ENCODE results near the gene UGT1A6.

The UGT1A6 gene

DNA sequence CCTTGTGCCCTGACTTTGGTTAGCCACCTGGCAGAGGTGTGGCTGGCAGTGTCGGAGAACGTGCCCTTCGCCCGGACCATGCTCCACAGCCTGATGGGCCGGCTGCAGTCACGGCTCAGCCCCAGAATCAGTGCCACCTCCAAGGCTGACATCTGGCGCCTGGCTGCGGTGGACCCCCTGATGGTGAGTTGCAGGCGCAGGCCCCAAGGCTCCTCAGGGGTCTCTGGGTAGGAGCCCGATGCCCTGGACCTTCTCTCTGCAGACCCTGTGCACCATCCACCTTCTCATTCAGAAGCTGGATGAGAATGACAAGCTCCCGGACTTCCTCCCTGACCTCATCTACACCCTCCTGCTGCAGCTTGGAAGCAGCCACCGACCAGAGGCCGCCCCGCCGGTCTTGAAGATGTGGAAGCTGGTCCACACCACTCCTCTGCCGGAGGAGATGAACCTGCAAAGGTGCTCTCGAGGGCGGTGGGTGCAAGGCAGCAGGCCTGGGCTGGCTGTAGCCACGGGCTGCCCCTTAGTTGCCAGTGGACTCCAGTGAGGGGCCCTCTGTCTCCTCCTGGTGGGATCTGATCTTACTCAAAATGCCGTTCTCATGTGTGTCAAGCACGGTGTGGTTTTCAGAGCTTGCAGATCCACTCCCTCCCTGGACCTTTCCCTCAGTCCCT is 129.5 kb downstream of the UGT1A6 start:
- no peak for DNase-seq

Data from activated T-cell treated with anti-CD3 and anti-CD28 coated beads, Interleukin-2, amount 50 U/mL, for 48 hours (primary cell).